ENCODE results near the gene ZBTB9.

ZBTB9 gene

DNA sequence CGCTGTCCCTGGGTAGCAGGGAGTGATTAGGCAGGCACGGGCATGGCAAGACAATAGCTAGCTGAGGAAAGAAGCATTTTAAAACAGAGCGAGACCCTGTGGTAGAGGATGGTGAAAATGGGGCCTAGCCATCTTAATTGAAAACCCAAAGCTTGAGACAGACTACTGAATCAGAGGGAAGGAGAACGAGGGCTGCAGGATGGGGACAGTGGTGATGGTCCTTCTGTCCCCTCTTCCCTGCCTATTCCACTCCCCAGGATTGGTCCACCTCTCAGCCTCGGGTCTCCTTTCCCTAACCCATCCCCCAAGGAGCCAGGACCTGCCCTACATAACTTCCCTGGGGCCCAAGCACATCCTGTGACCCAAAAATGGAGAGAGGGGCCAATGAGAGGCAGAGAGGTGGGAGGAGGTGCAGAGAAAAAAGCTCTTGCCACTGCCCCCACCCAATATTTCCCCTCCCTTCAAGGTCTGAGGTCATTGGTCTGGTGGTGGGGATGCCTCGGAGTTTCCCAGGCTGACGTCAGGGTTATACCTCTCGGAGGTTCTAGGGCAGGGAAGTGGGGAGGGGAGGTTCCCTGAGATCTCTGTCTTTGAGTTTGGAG lies 35.6 kb upstream of the ZBTB9 start:
- no peak for DNase-seq (ENCODE audit: low read depth)

DNA sequence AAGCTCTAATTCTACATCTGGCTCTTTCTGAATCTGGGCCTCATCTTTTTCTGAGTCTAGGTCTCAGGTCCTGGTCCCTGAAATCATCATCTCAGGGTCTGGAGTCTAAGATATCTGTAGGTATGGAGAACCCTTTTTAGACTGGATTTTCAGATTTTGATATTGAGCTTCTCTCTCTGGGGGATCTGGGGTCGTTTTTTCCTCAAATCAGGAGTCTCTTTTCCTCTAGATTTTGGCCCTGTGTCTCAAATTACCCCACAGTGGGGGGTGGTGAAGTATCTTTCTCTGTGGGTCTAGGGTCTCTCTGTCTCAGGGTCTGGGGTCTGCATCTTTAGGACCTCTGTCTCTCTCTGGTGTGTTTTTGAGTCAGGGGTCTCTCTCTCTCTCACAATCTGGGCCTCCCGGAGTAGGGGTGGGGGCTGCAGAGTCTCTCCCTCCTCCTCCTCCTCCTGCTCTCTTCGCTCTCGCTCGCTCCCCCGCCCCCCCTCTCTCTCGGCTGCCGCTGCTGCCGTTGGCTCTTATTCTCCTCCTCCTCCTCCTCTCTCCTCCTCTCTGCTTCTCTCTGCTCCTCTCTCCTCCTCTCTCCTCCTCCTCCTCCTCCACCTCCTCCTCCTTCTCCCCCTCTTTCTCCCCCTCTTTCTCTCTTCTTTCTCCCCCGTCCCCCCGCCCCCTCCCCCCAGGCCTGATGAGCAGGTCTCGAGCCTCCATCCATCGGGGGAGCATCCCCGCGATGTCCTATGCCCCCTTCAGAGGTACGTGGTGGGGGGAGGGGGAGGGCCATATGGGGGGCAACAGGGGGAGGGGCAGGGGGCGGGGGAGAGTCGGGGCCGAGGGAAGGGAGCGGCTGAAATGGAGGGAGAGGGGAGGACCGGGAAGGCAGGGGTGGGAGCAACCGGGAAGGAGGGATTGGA lies 34.5 kb upstream of the ZBTB9 start, which contains the start of gene SYNGAP1:
Gene SYNGAP1, plus strand, starts transcription at position 486 of the 911 bp plus-strand sequence. Its CDS starts 200 bp downstream, at position 686.
- DNase-seq (ENCODE audit: low read depth) = no peak

DNA sequence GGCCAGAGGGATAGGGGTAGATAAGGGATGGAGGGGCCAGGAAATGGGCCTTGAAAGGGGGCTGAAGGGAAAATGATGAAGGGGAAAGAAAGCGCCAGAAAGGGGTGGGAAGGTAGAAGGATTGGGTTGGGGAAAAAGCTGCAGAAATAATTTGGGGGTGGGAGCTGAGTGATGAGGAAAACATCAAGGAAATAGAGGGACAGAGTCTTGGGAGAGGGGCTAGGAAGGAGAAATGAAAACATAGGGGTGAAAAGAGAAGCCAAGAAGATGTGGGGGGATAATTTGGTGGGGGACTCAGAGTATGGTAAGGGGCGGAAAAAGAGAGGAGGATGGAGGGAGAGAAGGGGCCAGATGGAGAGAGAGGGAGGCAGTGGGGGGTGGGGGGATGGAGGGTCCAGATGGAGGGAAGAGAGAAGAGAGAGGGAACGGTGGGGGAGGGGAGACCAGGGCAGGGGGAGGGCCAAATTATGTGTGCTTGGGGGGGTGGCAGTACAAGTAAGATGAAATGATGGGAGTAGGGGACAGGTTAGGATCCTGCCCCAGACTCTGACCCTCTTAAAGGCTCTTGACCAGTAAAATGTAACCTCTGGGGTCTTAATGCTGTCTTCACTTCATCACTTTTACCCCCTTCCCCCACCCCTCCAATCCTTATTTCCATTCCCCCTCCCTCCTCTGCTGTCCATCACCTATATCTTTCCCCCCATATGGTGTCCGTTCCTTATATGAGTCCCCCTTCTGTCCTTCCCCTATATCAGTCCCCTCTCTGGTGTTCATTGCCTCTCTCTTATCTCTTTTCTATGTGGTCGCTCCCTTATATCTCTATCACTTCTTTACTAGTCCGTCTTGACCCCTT lies 33.7 kb upstream of the ZBTB9 start:
- DNase-seq (ENCODE audit: low read depth) = no peak

DNA sequence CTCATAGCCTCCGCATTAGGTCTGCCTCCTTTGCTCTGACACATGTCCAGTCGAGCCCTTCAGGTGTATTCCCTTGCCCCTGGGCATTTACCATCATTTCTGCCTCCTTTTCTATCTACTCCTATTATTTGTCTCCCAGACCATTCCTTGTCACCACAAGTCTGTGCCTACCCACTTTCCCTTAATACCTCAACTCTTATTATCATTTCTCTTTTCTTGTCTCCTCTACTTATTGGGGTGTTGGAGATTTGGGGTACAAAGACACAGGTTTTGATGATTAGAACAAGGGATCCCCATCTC lies 33.1 kb upstream of the ZBTB9 start:
- no peak for DNase-seq (ENCODE audit: low read depth)

DNA sequence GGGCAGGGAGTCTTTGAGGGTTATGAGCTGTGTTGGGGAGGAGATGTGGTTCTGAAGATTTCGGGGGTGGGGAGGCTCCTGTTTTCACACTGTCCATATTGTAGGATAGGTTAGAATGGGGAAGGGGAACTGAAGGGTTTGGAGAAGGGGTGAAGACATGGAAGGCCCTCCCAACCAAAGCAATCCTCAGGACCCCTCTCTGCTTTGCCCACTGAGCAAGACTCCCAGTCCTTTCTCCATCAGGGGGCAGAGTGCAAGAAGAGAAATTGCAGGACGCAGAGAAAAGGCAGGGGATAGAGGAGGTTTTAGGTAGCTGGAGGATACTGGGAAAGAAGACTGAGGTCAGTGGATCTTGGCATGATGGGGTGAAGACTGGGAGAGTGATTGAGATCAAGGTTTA lies 30.6 kb upstream of the ZBTB9 start:
- no peak for DNase-seq (ENCODE audit: low read depth)

DNA sequence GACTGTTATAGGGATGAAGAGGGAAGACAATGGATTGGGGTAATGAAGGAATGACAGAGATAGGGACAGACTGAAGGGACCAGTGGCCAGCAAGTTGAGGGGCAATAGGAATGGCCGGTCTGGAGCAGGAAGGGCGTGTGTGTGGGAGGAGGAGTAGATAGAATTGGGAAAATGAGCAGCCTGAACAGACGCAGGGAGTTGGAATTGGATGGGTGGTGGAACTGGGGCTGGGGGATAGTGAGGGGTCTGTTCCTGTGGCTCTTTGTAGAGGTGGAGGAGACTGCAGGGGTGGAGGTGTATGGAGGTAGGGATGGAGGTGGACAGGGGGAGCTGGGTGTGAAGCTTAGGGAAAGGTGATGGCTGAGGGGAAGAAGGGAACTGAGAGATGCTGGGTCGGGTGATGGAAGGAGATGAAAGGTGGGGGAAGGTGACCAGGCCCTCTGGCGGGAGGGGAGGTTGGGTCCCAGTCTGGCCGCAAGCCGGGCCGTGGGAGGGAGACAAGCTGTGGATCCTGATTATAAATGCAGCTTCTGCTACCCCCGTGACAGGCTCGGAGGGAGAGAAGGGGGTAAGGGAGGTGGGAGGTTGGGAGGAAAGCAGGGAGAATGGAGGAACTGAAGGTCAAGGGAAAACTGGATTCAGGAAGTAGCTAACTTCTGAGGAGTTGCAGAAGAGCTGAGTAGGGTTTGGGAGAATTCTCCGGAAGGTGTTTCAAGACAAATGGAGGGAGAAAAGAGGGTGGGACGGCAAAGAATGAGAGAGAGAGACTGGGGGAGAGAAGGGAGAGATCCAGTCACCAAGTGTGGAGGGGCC lies 29.3 kb upstream of the ZBTB9 start:
- no peak for DNase-seq (ENCODE audit: low read depth)

DNA sequence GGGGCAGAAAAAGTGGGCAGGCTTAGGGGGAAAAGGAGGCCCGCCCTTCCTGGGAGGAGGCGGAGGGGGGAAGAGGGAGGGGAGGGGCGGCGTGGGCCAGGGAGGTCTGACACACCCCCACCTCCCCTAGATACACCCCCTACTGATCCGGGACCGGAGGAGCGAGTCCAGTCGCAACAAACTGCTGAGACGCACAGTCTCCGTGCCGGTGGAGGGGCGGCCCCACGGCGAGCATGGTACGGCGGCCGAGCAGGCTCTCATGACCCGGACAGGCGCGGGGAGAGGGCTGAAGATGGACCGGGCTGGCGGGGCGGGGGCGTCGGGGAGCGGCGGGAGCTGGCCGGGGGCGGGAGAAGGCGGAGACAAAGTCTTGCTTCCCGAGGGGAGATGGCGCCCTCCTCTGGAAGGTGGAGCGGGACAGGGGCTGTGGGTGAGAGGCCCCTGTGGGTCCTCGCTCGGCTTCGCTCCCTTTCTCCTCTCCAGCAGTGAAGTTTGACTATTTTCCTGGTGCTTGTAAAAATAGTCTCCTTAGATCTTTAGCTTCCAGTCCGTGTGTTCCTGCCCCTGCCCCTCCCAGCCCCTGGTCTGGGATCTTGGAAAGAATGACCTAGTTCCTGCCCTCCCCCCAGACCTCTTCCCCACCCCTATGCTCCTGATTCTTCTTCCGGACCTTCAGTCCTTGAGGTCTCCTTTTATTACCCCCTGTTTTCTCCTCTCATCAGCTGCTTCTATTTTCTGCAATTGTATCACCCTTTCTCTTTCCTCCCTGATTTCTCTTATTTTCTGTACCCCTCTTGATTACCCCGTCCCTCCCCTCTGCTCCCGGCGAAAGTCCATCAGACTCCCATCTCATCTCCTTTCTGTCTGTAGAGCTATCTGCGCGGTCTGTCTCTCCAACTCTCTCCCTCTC lies 28.5 kb upstream of the ZBTB9 start:
- no peak for DNase-seq (ENCODE audit: low read depth)

DNA sequence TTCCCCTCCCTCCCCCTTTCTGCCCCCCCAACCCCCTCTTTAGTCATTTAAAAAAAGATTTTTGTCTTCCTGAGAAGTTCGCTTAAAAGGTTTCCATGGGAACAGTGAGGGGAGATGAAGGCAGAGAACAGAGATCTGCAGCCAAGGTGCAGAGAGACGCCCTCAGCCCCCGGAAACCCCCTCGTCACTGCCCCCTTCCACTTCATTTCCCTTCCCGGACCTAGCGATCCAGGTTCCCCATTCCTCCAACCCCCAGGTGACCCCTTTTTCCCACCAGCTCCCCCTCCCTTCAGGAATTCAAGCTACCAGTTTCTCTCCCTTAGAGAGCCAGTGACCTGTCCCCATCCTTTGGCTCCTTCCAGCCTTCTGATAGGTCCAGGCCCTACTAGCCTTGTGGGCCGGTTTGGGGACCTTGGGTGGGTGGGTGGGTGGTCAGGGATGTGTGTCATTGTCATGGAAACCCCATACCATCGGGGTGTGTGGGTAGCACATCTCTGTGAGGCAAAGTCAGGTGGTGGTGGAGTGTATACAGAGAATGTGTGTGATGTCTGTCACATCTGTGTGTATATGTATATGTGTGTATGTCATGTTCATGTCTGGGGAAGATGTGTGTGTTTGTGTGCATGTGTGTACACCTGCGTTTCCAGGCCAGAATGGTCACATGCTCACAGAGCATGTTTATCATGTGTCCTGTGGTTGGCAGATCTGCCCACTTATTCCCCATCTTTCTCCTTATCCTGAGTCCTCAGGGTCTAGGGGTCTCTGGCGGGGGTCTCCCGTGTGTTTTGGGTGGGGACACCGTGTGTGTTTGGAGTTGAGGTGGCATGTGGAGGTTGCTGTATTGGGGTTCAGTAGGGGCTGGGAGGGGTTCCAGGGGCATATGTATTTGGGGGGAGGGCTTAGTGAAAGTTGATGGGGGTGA lies 27.5 kb upstream of the ZBTB9 start:
- no peak for DNase-seq (ENCODE audit: low read depth)

DNA sequence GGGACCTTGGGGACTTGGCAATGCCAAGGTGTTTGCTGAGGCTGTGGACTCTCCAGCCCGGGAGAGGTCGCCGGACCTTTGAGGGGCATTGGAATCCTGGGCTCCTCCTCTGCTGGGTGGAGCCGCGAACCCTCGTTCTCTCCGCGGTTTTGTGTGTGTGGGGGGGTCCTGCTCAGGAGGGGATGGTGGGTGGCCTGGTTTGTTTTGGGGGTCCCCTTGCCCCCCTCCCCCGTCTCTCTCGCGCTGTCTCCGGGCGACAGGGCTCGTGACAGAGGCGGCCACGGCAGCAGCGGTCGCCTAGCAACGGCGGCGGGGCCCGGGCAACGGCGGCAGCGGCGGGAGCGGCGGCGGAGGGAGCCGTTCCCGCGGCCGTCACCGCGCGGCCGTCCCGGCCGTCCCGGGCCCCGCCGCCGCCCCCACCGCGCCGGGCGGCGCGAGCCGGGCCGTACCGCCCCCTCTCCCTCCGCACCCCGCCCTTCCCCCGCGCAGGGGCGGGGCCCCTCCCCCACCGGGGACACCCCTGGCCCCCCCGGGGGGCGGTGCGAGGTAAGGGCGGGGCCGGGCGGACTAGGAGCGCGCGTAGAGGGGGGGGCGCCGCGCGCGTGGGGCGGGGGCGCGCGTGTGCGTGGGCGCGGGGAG lies 26.7 kb upstream of the ZBTB9 start:
- DNase-seq (ENCODE audit: low read depth) = no peak

DNA sequence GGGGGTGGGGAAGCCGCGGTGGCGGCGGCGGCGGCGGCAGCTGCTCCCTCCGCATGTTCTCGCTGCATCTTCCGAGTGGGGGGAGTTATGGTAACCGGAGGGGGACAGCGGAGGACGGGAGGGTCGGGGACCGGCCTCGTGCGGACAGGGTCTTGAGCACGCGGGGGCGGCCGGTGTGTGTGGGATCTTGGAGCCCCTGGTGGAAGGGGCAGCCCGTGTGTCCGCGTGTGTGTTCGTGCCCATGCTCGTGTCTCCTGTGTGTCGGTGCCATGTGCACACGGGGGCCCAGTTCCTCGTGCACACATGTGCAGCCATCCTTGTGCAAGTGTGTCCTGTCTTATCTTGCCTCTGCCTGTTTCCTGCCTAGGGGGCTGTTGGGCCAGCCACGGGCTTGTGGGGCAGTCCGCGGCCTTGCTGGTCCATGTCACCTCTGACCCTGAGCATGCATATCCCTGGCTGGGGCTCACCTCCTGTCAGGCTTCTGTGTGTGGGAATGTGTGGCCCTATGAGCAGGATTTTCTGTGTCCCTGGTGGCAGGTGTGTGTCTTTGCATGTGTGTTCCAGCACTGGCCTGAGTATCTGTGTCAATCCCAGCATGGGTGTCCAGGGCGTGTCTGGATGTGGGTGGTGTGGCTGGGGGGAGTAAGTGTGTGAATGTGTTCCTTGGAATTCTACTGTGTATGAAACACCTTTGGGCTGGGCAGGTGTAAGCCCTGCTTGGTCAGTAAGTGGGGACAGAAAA lies 26.0 kb upstream of the ZBTB9 start:
- no peak for DNase-seq (ENCODE audit: low read depth)

DNA sequence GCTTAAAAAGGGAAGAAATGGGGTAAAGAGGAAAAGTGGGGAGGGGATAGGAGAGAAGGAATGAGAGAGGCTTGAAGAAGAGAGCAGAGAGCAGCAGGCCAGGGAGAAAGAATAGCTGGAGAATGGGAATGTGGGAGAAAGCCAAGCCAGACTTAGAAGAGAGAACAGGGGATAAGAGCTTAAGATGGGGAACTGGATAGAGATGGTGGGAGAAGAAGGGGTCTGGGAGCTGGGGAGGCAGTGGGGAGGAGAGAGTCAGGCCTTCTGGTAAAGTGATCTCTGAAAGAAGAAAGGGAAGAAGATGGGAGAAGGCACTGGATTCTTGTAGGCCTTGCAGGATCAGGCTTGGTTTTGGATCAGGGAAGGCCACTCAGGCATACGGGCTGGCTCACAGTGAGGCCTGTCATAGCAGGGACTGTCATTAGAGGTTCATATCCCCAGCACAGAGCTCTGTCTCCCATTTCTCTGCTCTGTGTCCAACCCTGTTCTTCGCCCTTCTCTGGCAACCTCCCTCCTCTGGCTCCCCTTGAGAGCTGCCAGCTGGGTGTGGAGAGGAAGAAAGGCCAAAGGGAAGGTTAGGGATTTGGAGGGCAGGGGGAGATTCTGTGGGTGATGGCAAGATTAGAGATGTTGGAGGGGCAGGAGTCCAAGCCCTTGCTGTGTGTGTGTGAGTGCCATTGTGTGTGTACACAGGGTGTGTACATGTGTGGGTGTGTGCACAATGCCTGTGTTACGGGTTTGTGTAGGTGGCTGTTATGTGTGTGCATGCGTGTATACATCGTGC lies 25.2 kb upstream of the ZBTB9 start:
- no peak for DNase-seq (ENCODE audit: low read depth)

DNA sequence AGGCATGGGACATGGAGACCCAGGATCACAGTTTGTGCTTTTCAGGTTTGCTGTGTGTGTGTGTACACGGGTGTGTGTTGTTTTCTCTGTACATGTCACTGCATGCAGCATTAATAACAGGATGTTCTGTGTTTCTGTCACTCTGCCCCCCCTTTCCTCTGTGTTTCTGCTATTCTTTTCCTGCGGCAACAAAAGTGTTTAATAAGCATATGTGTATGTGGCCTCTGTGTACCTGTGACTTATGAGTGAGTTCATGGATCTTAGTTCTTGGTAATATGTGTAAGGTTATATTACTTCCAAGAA lies 24.7 kb upstream of the ZBTB9 start:
- no peak for DNase-seq (ENCODE audit: low read depth)

DNA sequence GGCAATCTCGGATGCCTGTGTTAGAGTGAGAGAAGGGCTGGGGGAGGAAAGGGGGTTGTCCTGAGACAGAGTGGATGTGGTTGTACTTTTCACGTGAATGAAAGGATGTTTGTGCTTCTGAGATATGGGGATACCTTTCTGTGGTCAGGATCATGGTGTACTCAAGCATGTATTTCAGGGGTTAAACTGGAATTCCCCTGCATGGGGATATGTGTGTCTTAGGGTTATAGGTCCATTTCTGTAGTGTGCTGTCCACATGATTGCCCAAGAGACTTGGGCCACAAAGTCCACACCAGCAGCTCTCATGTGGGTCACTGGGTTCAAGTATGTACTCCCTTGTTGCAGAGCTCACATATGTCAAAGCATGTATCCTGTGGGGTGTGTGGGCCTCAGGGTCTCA lies 24.0 kb upstream of the ZBTB9 start:
- DNase-seq (ENCODE audit: low read depth) = no peak

DNA sequence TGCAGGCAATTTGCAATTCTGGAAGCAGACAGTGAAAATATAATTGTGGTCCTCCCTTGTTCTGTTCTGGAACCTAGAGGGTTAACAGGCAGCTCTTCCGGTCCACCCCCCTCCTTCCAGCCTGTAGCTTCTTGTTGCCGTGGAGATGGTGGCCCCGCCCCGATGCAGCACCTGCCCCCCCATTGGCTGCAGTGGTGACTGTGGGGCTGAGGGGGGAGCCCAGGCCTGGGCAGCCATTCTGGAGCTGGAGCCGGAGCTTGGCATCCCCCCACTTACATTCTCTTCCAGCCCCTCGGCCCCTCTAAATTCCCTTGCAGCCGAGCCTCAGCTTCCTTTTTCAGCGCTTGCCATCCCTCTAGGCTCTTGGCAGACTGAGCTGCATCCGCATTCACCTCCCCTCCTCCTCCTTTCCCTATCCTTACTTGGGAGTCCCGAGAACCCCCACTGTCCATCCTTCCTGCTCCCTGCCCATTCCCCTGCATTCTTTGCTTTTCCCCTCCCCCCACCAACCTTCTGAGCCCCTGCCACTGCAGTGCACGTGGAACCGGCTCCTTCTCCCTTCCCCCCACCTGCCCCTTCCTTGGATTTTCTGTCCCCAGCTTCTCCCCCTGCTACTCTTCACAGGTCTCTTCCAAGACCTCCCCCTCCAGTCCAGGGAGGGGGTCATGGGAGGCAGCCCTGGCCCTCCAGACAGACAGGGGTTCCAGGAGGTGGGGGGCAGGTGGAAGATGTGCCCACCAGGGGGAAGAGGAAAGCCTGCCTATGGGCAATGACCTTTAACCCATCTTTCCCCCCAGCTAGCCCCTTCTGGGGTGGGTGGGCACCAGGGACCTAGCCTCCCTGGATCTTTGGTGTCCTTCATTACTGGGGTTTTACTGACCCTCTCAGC lies 23.1 kb upstream of the ZBTB9 start:
- no peak for DNase-seq (ENCODE audit: low read depth)

DNA sequence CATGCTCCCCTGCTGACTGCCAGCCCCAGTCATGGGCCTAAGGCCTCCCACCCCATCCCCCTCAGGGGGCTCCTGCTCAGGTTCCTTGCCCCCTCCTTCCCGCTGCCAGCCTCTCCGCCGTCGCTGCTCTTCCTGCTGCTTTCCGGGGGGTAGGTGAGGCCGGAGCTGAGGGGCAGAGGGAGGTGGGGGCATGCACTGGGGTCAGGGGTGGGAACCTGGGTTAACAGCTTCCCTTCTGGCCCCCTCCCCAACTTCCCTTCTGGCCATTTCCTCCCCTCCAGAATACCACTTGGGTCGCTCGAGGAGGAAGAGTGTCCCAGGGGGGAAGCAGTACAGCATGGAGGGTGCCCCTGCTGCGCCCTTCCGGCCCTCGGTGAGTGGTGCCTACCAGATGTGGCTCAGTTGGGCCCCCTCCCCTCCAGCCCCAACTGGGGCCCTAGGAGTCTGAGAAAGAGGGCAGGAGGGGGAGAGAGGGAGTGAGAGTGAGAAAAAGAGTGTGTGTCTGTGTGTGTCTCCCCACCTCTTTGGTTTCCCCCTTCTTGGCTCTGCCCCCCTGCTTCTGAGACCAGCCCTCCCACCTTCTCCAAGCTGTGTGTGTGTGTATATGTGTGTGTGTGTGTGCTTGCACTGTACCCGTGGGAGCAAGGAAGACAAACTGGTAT lies 22.4 kb upstream of the ZBTB9 start:
- DNase-seq (ENCODE audit: low read depth) = no peak

DNA sequence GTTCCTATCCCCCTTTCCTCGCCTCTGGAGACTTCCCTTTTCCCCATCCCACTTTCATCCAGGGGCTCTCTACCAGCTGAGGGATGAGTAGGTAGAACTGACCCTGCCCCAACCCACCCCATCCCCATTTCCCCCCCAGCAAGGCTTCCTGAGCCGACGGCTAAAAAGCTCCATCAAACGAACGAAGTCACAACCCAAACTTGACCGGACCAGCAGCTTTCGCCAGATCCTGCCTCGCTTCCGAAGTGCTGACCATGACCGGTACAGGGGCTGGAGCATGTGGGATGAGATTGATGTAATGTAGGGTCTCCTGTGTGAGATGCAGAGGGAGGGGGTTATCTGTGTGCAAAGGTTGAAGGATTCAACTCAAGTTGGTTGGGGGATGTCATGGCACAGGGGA lies 21.8 kb upstream of the ZBTB9 start:
- no peak for DNase-seq (ENCODE audit: low read depth)
